Left ventricle myocardium inferior (tissue), 1 donor: ENCODE results near the gene HACD3. TPM values are rescaled to one million over a fixed set of nuclear protein-coding genes. Genes with fewer than 3 reads are reported as not detected.

Source experiments
- DNase-seq: peaks from one replicate; pipeline ENCODE4 v3.0.0-alpha.2; 2020
- H3K27ac ChIP-seq: fragments of 200-600 bp; replicated peaks from 2 replicates; pipeline ENCODE4 v1.8.0; 2021
- H3K27me3 ChIP-seq: fragments of 200-600 bp; 2 replicates; pipeline ENCODE4 v1.8.0; 2021; ENCODE audit warnings: low read depth
- H3K36me3 ChIP-seq: fragments of 200-600 bp; 2 replicates; pipeline ENCODE4 v1.8.0; 2021
- H3K4me1 ChIP-seq: fragments of 200-600 bp; 2 replicates; pipeline ENCODE4 v1.8.0; 2021
- H3K4me3 ChIP-seq: fragments of 200-600 bp; 2 replicates; pipeline ENCODE4 v1.8.0; 2021; ENCODE audit warnings: mild to moderate bottlenecking, moderate library complexity
- H3K9me3 ChIP-seq: fragments of 200-600 bp; replicated peaks from 2 replicates; pipeline ENCODE4 v1.8.0; 2021
- CTCF ChIP-seq: fragments of 200-600 bp; IDR thresholded peaks from 2 replicates; pipeline ENCODE4 v1.8.0; 2021; ENCODE audit warnings: antibody characterized with exemption, mild to moderate bottlenecking, borderline replicate concordance
- intact Hi-C: fragments of 100-400 bp; cut with micrococcal nuclease; formaldehyde crosslinking; loops from one replicate; pipeline ENCODE4 v1.11.0; 2022
- long read RNA-seq: library from polyadenylated mRNA; unstranded; transcript quantifications from one replicate; pipeline ENCODE4 v2.0.0, GENCODE V29; 2021
- total RNA-seq: library from RNA; stranded (reverse); fragmentation: NEBNext Ultra II Directional; extraction: Animal tissue kit (Norgen Biotek cat#: 25700); gene quantifications from one replicate; pipeline ENCODE4 v1.2.1, GENCODE V29; 2021
- donor health status: DM: no; HTN: yes; CAD: no; lungs with severe emphysema.

Gene HACD3, protein sequence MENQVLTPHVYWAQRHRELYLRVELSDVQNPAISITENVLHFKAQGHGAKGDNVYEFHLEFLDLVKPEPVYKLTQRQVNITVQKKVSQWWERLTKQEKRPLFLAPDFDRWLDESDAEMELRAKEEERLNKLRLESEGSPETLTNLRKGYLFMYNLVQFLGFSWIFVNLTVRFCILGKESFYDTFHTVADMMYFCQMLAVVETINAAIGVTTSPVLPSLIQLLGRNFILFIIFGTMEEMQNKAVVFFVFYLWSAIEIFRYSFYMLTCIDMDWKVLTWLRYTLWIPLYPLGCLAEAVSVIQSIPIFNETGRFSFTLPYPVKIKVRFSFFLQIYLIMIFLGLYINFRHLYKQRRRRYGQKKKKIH
- 8.9 TPM for total RNA-seq
- long read RNA-seq, transcript HACD3-201 (11 exons, 3,228 nt): major isoform, 40 of 44 reads
- long read RNA-seq, partial matches to known transcripts: 0 of 44 reads
- long read RNA-seq, other reads (novel, unspliced or antisense): 4 of 44 reads

GRCh38 chr15:65530318-65531111 lies at the start of gene HACD3:
Gene HACD3 (plus strand): TSS chr15:65530463. CDS start chr15:65530632, 169 bp downstream.
- Histone ChIP-seq H3K9me3 (no peaks in the 10 kb centered on the region), H3K4me3 (peak within 1 kb of the TSS; percentile 99), H3K4me1 (peaks cover 35% of the 10 kb centered on the region), H3K36me3 (no peaks in the 10 kb centered on the region), H3K27ac (peak within 1 kb of the TSS; percentile 81), H3K27me3 (no peaks in the 10 kb centered on the region)
- peak; percentile 16 for TF ChIP-seq CTCF
- intact Hi-C loops: no loop called here
- peak; percentile 88 for DNase-seq

GRCh38 chr15:65484876-65485275 lies 45.4 kb upstream of the HACD3 start:
- H3K36me3 ChIP-seq: peaks cover 96% of the 10 kb centered on the region
- H3K4me3 ChIP-seq: no peak overlapping the region
- H3K9me3 ChIP-seq: no peaks in the 10 kb centered on the region
- H3K27ac ChIP-seq: no peak overlapping the region
- no peak for DNase-seq
- no peaks in the 10 kb centered on the region for H3K27me3 ChIP-seq
- TF ChIP-seq CTCF: no peak
- H3K4me1 ChIP-seq: no peaks in the 10 kb centered on the region
- intact Hi-C loops: no loop called here

GRCh38 chr15:65494076-65494475 lies 36.2 kb upstream of the HACD3 start:
- no peak overlapping the region for H3K4me3 ChIP-seq
- H3K27me3 ChIP-seq: no peaks in the 10 kb centered on the region
- H3K36me3 ChIP-seq: peaks cover 80% of the 10 kb centered on the region
- H3K9me3 ChIP-seq: no peaks in the 10 kb centered on the region
- DNase-seq: no peak
- no peak overlapping the region for H3K27ac ChIP-seq
- no peak for TF ChIP-seq CTCF
- peaks cover 5% of the 10 kb centered on the region for H3K4me1 ChIP-seq
- intact Hi-C loops: no loop called here

DNA sequence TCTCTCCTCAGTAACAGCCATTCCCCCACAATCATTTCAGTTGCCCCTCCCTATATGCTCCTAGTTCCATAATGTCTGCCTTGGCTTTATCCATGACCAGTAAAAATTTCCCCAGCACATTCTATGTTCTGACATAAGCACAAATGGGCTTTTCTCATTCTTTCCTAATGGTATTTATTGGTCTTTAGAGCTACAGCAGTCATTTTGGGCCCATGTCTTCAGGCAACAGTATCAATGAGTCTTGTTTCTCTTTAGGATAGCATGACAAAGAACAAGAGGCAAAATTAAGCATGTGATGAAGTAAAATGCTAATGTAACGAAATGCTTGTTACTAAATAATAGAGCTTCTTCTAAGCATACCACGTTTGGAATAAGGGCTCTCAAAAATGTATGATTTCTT lies 20.9 kb upstream of the HACD3 start:
- Histone ChIP-seq H3K36me3 (peaks cover 63% of the 10 kb centered on the region), H3K27me3 (no peaks in the 10 kb centered on the region), H3K4me1 (peaks cover 42% of the 10 kb centered on the region), H3K27ac (no peak overlapping the region), H3K9me3 (no peaks in the 10 kb centered on the region), H3K4me3 (no peak overlapping the region)
- intact Hi-C loops: no loop called here
- DNase-seq: no peak
- TF ChIP-seq CTCF: no peak

DNA sequence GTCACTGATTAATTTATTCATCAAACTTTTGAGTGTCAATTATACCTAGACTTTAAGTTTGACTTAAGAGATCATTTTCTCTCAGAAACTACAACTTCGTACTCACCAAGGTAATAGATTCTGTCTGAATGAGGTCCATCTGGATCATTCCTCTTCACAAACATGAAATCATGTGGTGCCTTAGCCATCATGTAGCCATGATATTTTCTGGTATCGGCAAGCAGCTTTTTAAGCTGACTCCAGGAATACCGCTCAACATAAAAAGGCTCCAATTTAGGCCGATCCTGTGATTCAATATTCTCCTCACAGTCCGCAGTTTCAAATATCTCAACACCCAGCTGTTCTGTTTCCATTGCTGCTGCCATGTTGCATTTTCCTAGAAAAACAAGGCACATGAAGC lies 18.1 kb upstream of the HACD3 start:
- DNase-seq: no peak
- H3K36me3 ChIP-seq: peaks cover 38% of the 10 kb centered on the region
- no peaks in the 10 kb centered on the region for H3K27me3 ChIP-seq
- H3K4me1 ChIP-seq: peaks cover 69% of the 10 kb centered on the region
- peak overlapping the region; percentile 52 for H3K4me3 ChIP-seq
- intact Hi-C loops: no loop called here
- peak overlapping the region; percentile 76 for H3K27ac ChIP-seq
- no peak for TF ChIP-seq CTCF
- H3K9me3 ChIP-seq: no peaks in the 10 kb centered on the region
